ENCODE measurements around the gene ANKRD33B.

GRCh38 chr5:10532421-10532820 lies 31.4 kb upstream of the ANKRD33B start:
- TF ChIP-seq POLR2AphosphoS5 (IDR thresholded peaks at IDR 0.05; ENCODE audit: low read depth, low read length) = no peak
- no peak for TF ChIP-seq POLR2A (IDR thresholded peaks at IDR 0.05; ENCODE audit: borderline replicate concordance, extremely low read depth, insufficient read depth, insufficient read length)
- no peak for TF ChIP-seq FOSL1 (IDR thresholded peaks at IDR 0.05; ENCODE audit: low read depth)
- no peak for TF ChIP-seq CTCF (IDR thresholded peaks at IDR 0.05 in 2 of 3, conservative IDR thresholded peaks at IDR 0.05 in 1 of 3; ENCODE audit: borderline replicate concordance in 1 of 3, insufficient read depth in 1 of 3, low read depth in 2 of 3, low read length in 2 of 3)
- no peak for TF ChIP-seq RAD21 (IDR thresholded peaks at IDR 0.05; ENCODE audit: low read depth)
- no peak for TF ChIP-seq EZH2 (IDR thresholded peaks at IDR 0.05)
- TF ChIP-seq CEBPB (IDR thresholded peaks at IDR 0.05; ENCODE audit: low read depth) = no peak
- no peak for TF ChIP-seq YY1 (IDR thresholded peaks at IDR 0.05; ENCODE audit: extremely low read depth, insufficient replicate concordance, low read depth, low read length)
- TF ChIP-seq ELF1 (IDR thresholded peaks at IDR 0.05; ENCODE audit: borderline replicate concordance, low read depth) = no peak
- no peak for TF ChIP-seq EZH2phosphoT487 (IDR thresholded peaks at IDR 0.05; ENCODE audit: borderline replicate concordance)
- no peak for TF ChIP-seq CBX3 (IDR thresholded peaks at IDR 0.05; ENCODE audit: low read depth)
- TF ChIP-seq MAX (IDR thresholded peaks at IDR 0.05) = no peak
- no peak for TF ChIP-seq ZFX (IDR thresholded peaks at IDR 0.05)

All from HCT116 (cell line).